ENCODE measurements around the gene TRPM3.

- TF ChIP-seq CTCF (IDR thresholded peaks at IDR 0.05; ENCODE audit: low read depth, low read length) (no peak), MYC (IDR thresholded peaks at IDR 0.05; ENCODE audit: low read depth, low read length) (no peak), POLR2A (IDR thresholded peaks at IDR 0.05; ENCODE audit: extremely low read depth, insufficient read length) (no peak)
Observed at GRCh38 chr9:70747261-70747718, 374.1 kb downstream of the TRPM3 start.
